GM13977 (cell line): ENCODE results near the gene KAZN.

Experiments used
- DNase-seq: peaks from one replicate; pipeline ENCODE4 v3.0.0; 2012; ENCODE audit warnings: low spot score
- CTCF ChIP-seq: IDR thresholded peaks from 2 replicates; pipeline ENCODE4 v1.5.1; 2012; ENCODE audit warnings: mild to moderate bottlenecking, control low read depth; ENCODE audit not compliant: insufficient read depth; ENCODE audit errors: extremely low read depth, missing control alignments
- in situ Hi-C: fragments of 300-500 bp; cut with MboI; formaldehyde crosslinking; loops from one replicate; pipeline ENCODE4 v1.12.0; 2022; ENCODE audit warnings: low sequenced_read_pairs, low pct_unique_long_range_greater_than_20kb, mixed read lengths, inconsistent platforms; ENCODE audit not compliant: unreplicated experiment

The KAZN gene

GRCh38 chr1:15062479-15063099, 464.1 kb downstream of the KAZN start:
- DNase-seq, result no peak
- in situ Hi-C loops, result no loop called here
- TF ChIP-seq CTCF, result peak; percentile 35

GRCh38 chr1:15063346-15063745, 464.9 kb downstream of the KAZN start:
- no peak for TF ChIP-seq CTCF
- in situ Hi-C loops, result no loop called here
- DNase-seq, result no peak

DNA sequence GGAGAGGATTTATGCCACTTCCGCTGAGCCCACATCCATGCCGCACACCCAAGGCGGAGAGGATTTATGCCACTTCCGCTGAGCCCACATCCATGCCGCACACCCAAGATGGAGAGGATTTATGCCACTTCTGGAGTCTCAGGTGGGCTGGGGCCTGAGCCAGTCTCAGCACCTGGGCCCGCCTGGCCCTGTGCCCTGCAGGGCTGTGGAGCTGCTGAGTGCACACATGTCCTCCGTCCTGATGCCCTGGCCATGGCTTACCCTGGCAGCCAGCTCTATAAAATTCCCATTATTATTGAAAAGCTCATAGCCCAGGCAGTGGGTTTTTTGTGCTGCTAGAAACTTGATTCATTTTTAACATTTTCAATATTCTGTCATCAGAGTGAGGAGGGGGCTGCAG, 465.3 kb downstream of the KAZN start:
- TF ChIP-seq CTCF, result no peak
- in situ Hi-C loops, result no loop called here
- DNase-seq, result no peak

DNA sequence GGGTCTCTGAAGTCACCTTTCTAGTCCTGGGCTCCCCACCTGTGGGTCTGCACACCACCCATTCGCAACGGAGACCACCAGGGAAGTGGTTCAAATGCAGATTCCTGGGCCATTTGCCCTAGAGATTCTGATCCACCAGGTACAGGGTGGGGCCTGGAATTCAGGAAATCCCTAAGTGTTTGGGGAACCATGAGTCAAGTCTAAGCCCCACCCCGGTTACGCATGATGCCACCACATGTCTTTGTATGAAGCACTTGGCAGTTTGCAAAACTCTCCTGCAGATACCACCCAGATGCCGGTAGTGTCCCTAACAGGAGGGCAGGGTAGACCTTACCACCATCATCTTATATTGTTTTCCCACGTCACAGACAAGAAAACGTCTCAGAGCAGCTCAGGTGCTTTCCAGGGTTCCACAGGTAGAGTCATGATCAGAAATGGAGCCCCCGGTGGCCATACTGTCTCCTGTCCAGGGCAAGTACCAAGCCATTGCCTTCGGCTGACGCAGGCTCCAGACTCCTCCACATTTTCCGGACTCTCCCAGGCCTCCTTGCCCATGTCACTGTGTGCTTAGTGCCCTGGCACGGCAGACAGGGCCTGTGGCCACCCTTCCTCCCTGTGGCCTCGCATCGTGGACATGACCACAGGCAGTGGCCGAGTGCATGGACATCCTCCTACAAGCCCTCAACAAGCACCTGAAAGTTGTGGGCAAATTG, 465.9 kb downstream of the KAZN start:
- DNase-seq, result no peak
- in situ Hi-C loops, result no loop called here
- TF ChIP-seq CTCF, result no peak

DNA sequence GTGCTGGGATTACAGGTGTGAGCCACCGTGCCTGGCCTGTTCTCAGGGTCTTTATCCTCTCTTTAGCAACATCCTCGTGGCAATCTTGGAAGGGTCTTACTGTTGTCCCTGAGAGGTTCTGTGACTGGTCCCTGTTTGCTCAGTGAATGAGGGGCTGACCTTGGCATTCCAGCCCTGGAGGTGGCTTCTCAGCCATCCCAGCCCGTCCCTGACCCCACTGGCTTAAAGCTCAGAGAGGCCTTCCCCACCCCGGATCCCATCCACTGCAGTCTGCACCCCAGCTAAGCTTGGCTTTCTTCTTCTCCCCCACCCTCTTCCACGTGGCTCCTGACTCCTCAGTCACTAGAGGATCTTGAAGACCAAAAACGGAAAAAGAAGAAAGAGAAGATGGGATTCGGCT, 466.8 kb downstream of the KAZN start:
- in situ Hi-C loops, result no loop called here
- TF ChIP-seq CTCF, result no peak
- no peak for DNase-seq

DNA sequence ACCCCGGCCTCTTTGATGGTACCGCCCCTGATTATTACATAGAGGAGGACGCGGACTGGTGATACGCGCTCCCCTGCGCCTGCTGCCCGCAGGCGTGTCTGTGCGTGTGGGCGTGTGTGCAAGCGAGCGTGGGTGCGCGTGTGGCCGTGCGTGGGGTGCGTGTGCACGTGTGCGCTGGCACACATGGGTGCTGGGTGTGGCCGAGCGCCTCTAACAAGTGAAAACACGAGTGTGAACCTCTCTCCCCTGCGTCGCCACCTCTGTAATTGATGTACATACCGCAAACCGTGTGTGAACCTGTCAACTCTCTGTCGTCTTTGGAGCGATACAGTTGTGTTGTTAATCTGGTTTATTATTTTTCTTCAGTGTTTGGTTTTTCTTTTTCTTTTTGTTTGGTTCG, 467.3 kb downstream of the KAZN start:
- in situ Hi-C loops, result no loop called here
- TF ChIP-seq CTCF, result no peak
- no peak for DNase-seq
